NT2/D1 (cell line): ENCODE results near the gene FAM118A.

Source experiments
- SUZ12 ChIP-seq: IDR thresholded peaks from 2 replicates; pipeline ENCODE4 v1.6.1; 2011; ENCODE audit not compliant: insufficient read length, insufficient read depth; ENCODE audit errors: extremely low read depth
- YY1 ChIP-seq: IDR thresholded peaks from 2 replicates; pipeline ENCODE4 v1.6.1; 2011; ENCODE audit not compliant: insufficient read length, insufficient read depth
- ZNF274 ChIP-seq: IDR thresholded peaks from 2 replicates; pipeline ENCODE4 v1.6.1; 2011; ENCODE audit warnings: mild to moderate bottlenecking, low read depth, low read length

GRCh38 chr22:45318558-45319323, 9.0 kb downstream of the FAM118A start:
- TF ChIP-seq YY1 (no peak), SUZ12 (no peak), ZNF274 (no peak)
